ENCODE data around the gene CYB561.

DNA sequence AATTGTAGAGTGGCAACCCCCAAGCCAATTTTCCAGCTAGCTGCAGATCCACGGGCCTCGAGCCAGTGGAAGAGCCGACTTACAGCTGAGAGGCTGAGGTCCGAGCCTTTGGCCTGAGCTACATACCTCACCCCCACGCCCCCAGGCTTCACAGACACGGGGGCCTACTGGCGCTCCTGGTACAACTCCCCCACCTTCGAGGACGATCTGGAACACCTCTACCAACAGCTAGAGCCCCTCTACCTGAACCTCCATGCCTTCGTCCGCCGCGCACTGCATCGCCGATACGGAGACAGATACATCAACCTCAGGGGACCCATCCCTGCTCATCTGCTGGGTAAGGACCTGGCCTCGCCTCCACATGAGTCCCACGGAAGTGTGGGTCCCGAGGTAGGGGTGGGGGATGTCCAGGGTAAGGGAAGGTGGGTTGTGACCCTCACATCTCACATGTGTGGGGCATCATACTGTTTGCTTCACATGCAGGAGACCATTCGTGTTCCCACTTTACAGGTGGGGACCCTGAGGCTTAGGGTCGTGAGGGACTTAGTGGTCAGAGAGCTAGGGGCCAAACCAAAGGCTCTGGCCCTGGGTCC, 34.2 kb upstream of the CYB561 start:
- TF ChIP-seq, protein P1, sequence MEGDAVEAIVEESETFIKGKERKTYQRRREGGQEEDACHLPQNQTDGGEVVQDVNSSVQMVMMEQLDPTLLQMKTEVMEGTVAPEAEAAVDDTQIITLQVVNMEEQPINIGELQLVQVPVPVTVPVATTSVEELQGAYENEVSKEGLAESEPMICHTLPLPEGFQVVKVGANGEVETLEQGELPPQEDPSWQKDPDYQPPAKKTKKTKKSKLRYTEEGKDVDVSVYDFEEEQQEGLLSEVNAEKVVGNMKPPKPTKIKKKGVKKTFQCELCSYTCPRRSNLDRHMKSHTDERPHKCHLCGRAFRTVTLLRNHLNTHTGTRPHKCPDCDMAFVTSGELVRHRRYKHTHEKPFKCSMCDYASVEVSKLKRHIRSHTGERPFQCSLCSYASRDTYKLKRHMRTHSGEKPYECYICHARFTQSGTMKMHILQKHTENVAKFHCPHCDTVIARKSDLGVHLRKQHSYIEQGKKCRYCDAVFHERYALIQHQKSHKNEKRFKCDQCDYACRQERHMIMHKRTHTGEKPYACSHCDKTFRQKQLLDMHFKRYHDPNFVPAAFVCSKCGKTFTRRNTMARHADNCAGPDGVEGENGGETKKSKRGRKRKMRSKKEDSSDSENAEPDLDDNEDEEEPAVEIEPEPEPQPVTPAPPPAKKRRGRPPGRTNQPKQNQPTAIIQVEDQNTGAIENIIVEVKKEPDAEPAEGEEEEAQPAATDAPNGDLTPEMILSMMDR (IDR thresholded peaks at IDR 0.05): no peak
- TF ChIP-seq POLR2AphosphoS5 (IDR thresholded peaks at IDR 0.05): no peak
